ENCODE measurements around the gene STK11.
A peak's percentile ranks its signal among the peaks of the same experiment; 100 is the strongest.

STK11 gene

GRCh38 chr19:1205114-1206099 is at the start of gene STK11:
STK11 (plus strand) TSS chr19:1205778; CDS start chr19:1206914, 1,136 bp downstream.
- peak; percentile 98 for DNase-seq (ENCODE audit: low read depth in 2 of 2)

- no peak for DNase-seq (ENCODE audit: low read depth in 2 of 2)
Observed at GRCh38 chr19:1156305-1156801, 49.2 kb upstream of the STK11 start.

- DNase-seq (ENCODE audit: low read depth in 2 of 2) = no peak
Observed at GRCh38 chr19:1156830-1157615, 48.6 kb upstream of the STK11 start.

- DNase-seq (ENCODE audit: low read depth in 2 of 2) = no peak
Observed at GRCh38 chr19:1157931-1158884, 47.4 kb upstream of the STK11 start.

- no peak for DNase-seq (ENCODE audit: low read depth in 2 of 2)
Observed at GRCh38 chr19:1158885-1159448, 46.6 kb upstream of the STK11 start.

GRCh38 chr19:1159864-1160595 is 45.5 kb upstream of the STK11 start:
- DNase-seq (ENCODE audit: low read depth in 2 of 2) = no peak

GRCh38 chr19:1161716-1162115 is 43.9 kb upstream of the STK11 start:
- no peak for DNase-seq (ENCODE audit: low read depth in 2 of 2)

- no peak for DNase-seq (ENCODE audit: low read depth in 2 of 2)
Observed at GRCh38 chr19:1162404-1163282, 42.9 kb upstream of the STK11 start.

- no peak for DNase-seq (ENCODE audit: low read depth in 2 of 2)
Observed at GRCh38 chr19:1163283-1163933, 42.2 kb upstream of the STK11 start.

GRCh38 chr19:1163934-1164683 is 41.5 kb upstream of the STK11 start:
- no peak for DNase-seq (ENCODE audit: low read depth in 2 of 2)

GRCh38 chr19:1164684-1165531 is 40.7 kb upstream of the STK11 start:
- DNase-seq (ENCODE audit: low read depth in 2 of 2) = no peak

- DNase-seq (ENCODE audit: low read depth in 2 of 2) = no peak
Observed at GRCh38 chr19:1166872-1167573, 38.6 kb upstream of the STK11 start.

GRCh38 chr19:1167687-1168571 is 37.6 kb upstream of the STK11 start:
- DNase-seq (ENCODE audit: low read depth in 2 of 2) = no peak

GRCh38 chr19:1168572-1169410 is 36.8 kb upstream of the STK11 start:
- no peak for DNase-seq (ENCODE audit: low read depth in 2 of 2)
